ENCODE data around the gene TCF4. TPM values are rescaled to one million over a fixed set of nuclear protein-coding genes. Genes with fewer than 3 reads are reported as not detected.

The TCF4 gene
- total and polyA plus RNA-seq, 2 donors (not counting 3 experiments of a cell fraction or from before 2014, with no cell fraction given) = 183 to 390 TPM

DNA sequence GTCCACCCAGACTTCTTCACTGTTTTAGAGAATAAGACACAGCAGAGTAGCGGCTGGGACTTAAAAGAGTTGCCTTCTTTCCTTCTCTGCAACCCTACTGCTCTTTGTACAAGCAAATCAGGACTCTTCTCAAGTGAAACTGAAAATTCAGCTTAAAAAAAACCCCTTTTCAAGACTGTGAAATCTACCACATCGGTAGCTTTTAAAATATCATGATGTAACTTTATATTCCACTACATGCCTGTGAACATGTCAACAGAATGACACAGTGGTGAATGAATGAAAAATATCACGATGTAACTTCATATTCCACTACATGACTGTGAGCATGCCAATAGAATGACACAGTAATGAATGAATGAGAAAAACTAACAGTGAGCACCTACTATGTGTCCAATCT, 53.4 kb downstream of the TCF4 start:
- Histone ChIP-seq H4K20me1 (replicated peaks; ENCODE audit: control insufficient read depth, extremely low read depth, insufficient read depth, low read length) (peaks cover 4% of the 10 kb centered on the region), H3K4me2 (ENCODE audit: insufficient read depth, low read length) (no peak overlapping the region), H3K9me1 (replicated peaks; ENCODE audit: control insufficient read depth, extremely low read depth, insufficient read depth, low read length) (no peaks in the 10 kb centered on the region), H3K27me3 (ENCODE audit: control insufficient read depth in 2 of 2, insufficient read depth in 2 of 2, low read length in 2 of 2) (no peaks in the 10 kb centered on the region), H3K9me3 (replicated peaks; ENCODE audit: control insufficient read depth, insufficient read depth, low read length) (no peaks in the 10 kb centered on the region), H3K36me3 (ENCODE audit: control insufficient read depth in 2 of 2, extremely low read depth in 1 of 2, insufficient read depth in 2 of 2, low read length in 2 of 2) (no peaks in the 10 kb centered on the region), H3K27ac (ENCODE audit: insufficient read depth, low read depth, low read length) (no peak overlapping the region), H3K9ac (replicated peaks; ENCODE audit: extremely low read depth, insufficient read depth, low read length) (no peak overlapping the region), H3K4me3 (replicated peaks in 1 of 3; ENCODE audit: insufficient read depth in 1 of 3, low read depth in 1 of 3, low read length in 3 of 3) (no peak overlapping the region), H3K4me1 (ENCODE audit: control insufficient read depth, extremely low read depth, insufficient read depth, low read length) (no peaks in the 10 kb centered on the region), H2AFZ (ENCODE audit: low read depth, low read length) (no peak overlapping the region), H3K79me2 (ENCODE audit: control insufficient read depth, insufficient read depth, low read length) (peaks cover 27% of the 10 kb centered on the region)
- POLR2A ChIA-PET = no interaction called here
- DNase-seq (ENCODE audit: low read depth, low spot score) (no peak), FAIRE-seq (no peak)
- CTCF ChIA-PET = no interaction called here
- dilution Hi-C loops (cut with MboI; ENCODE audit: extremely low pct_ligation_motif_present, low sequenced_read_pairs) = no loop called here
- no TSS peak for BruUV-seq (replicated peaks)
- no peak for TF ChIP-seq POLR2A (IDR thresholded peaks at IDR 0.05; ENCODE audit: low read depth, low read length)
- no peak for TF ChIP-seq GATA2 (IDR thresholded peaks at IDR 0.05; ENCODE audit: insufficient read depth, insufficient read length, low read depth, low read length)
- TF ChIP-seq EZH2 (IDR thresholded peaks at IDR 0.05; ENCODE audit: borderline replicate concordance, low read depth, low read length, severe bottlenecking) = no peak
- TF ChIP-seq MYC (IDR thresholded peaks at IDR 0.05; ENCODE audit: low read depth, low read length) = no peak
- no peak for TF ChIP-seq CTCF (IDR thresholded peaks at IDR 0.05; ENCODE audit: extremely low read depth in 1 of 2, insufficient read depth in 1 of 2, low read depth in 1 of 2, low read length in 2 of 2)
- TF ChIP-seq JUN (IDR thresholded peaks at IDR 0.05; ENCODE audit: borderline replicate concordance, insufficient read depth, insufficient read length, low read depth) = no peak
- no peak for TF ChIP-seq POLR2AphosphoS5 (IDR thresholded peaks at IDR 0.05; ENCODE audit: insufficient read depth, low read depth, low read length)
- no peak for TF ChIP-seq MAX (IDR thresholded peaks at IDR 0.05; ENCODE audit: insufficient read depth, insufficient read length)
- intact Hi-C loops (cut with micrococcal nuclease) = no loop called here
